LNCAP (cell line): ENCODE results near the gene C1QTNF5.

Source experiments
- CTCF ChIP-seq: fragments of 450-650 bp; IDR thresholded peaks from 2 replicates; pipeline ENCODE4 v1.5.1; 2017; ENCODE audit warnings: mild to moderate bottlenecking

C1QTNF5 gene

GRCh38 chr11:119340335-119341221 is at the start of gene C1QTNF5:
Gene C1QTNF5 (minus strand): TSS chr11:119340883. CDS start chr11:119340397, 486 bp downstream.
- TF ChIP-seq CTCF = no peak

- no peak; the same call in 1 of the 2 replicates for TF ChIP-seq CTCF
Observed at GRCh38 chr11:119389611-119390254, 49.0 kb upstream of the C1QTNF5 start.

- no peak for TF ChIP-seq CTCF
Observed at GRCh38 chr11:119388103-119388502, 47.4 kb upstream of the C1QTNF5 start.

GRCh38 chr11:119384332-119384731 is 43.6 kb upstream of the C1QTNF5 start:
- no peak for TF ChIP-seq CTCF

- no peak for TF ChIP-seq CTCF
Observed at GRCh38 chr11:119382101-119382500, 41.4 kb upstream of the C1QTNF5 start.

- TF ChIP-seq CTCF = peak; percentile 96
Observed at GRCh38 chr11:119381181-119381988, 40.7 kb upstream of the C1QTNF5 start, which contains the start of gene USP2. Gene USP2 (minus strand): TSS chr11:119381690. CDS start chr11:119373480, 8,210 bp downstream.

- TF ChIP-seq CTCF = no peak
Observed at GRCh38 chr11:119380827-119381180, 40.1 kb upstream of the C1QTNF5 start.
